Cardiac fibroblast (primary cell): ENCODE data around the gene MRE11.

Experiments used
- DNase-seq, 2 donors: peaks; one replicate each; pipeline versions ENCODE4 v3.0.0 to v3.0.0-alpha.2; 2010; ENCODE audit warnings: low read depth in 2 of 2
- H3K4me3 ChIP-seq, 2 donors: replicated peaks in 1 of 2; 1 replicate in 1 of 2; 2 replicates in 1 of 2; pipeline ENCODE4 v1.5.1; 2011; ENCODE audit warnings: low read depth in 2 of 2, low read length in 2 of 2, mild to moderate bottlenecking in 2 of 2, moderate library complexity in 1 of 2
- TF ChIP-seq, protein P1 (sequence below): IDR thresholded peaks from one replicate; pipeline ENCODE4 v1.5.1; 2011; ENCODE audit warnings: low read depth, mild to moderate bottlenecking, low read length, inconsistent platforms

MRE11 gene

GRCh38 chr11:94532211-94532610 is 38.6 kb upstream of the MRE11 start:
- no peak overlapping the region for H3K4me3 ChIP-seq
- TF ChIP-seq, protein P1, sequence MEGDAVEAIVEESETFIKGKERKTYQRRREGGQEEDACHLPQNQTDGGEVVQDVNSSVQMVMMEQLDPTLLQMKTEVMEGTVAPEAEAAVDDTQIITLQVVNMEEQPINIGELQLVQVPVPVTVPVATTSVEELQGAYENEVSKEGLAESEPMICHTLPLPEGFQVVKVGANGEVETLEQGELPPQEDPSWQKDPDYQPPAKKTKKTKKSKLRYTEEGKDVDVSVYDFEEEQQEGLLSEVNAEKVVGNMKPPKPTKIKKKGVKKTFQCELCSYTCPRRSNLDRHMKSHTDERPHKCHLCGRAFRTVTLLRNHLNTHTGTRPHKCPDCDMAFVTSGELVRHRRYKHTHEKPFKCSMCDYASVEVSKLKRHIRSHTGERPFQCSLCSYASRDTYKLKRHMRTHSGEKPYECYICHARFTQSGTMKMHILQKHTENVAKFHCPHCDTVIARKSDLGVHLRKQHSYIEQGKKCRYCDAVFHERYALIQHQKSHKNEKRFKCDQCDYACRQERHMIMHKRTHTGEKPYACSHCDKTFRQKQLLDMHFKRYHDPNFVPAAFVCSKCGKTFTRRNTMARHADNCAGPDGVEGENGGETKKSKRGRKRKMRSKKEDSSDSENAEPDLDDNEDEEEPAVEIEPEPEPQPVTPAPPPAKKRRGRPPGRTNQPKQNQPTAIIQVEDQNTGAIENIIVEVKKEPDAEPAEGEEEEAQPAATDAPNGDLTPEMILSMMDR: no peak
- DNase-seq: no peak

DNA sequence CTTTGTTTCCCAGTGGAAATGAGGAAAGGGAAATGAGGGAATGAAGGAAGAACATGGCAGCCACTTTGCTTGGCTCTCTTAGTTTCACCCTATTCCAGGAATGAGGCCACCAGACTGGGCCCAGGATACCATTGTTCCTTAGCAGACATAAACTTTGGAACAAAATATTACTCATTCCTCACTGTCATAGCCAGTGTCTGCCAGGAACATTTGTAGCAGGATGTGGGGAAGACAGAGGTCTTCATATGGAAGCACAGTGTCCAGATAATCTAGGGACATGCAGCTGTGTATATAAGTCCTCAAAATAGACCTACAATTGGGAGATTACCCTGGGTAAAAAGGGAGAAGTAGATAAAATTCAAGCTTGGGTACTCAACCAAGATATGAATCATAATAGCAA is 34.9 kb upstream of the MRE11 start:
- H3K4me3 ChIP-seq: no peak overlapping the region
- DNase-seq: peak in 1 of 2 donors; percentile 80
- TF ChIP-seq, protein P1: no peak

- TF ChIP-seq, protein P1: no peak
- DNase-seq: no peak
- no peak overlapping the region for H3K4me3 ChIP-seq
Observed at GRCh38 chr11:94526645-94527438, 33.2 kb upstream of the MRE11 start.

DNA sequence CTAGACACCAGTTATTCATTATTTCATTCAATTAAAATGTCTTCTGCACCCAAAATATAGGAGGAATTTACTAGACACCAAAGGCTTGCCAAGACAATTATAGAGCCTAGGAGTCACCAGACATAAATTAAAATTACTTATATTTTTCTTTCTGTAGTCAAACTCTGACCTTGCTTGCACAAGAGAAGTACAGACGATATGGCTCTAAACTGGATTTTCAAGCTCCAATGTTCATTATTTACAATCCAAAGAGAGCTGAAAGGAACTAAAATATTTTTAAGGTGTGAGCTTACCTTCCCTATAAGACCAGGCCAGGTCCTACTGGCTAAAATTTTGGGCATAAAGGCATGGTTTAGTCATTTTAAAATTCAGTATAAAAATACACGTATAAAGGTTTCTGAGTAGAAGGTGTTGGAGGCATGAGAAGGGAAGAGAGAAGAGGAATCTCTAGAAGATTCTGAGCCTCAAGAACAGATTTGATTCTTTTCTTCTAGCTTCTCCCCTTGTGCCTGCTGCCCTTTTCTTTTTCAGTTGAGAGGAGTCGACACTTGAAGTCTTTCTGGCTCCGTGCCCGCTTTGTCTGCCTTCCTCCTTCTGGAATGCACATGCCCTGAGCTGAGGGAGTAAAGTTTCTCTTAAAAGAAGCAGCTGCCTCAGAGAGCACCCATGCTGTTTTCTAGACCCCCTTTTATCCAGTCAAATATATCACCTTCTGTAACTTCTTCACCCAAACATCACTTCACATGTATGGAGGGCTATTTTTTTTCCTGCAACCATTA is 32.1 kb upstream of the MRE11 start:
- DNase-seq: peak; percentile 84 to 89
- no peak overlapping the region for H3K4me3 ChIP-seq
- TF ChIP-seq, protein P1: no peak

GRCh38 chr11:94524341-94524740 is 30.7 kb upstream of the MRE11 start:
- TF ChIP-seq, protein P1: no peak

GRCh38 chr11:94521684-94522083 is 28.0 kb upstream of the MRE11 start:
- TF ChIP-seq, protein P1: peak; percentile 63
- peak; percentile 18 to 49 for DNase-seq
- H3K4me3 ChIP-seq: no peak overlapping the region

More at GRCh38 chr11:94524341-94524740, 30.7 kb upstream of the MRE11 start:
- DNase-seq: no peak
- no peak overlapping the region for H3K4me3 ChIP-seq
